Measurements from ENCODE around the gene FRMD4A.
A peak's percentile ranks its signal among the peaks of the same experiment; 100 is the strongest.

Gene FRMD4A

DNA sequence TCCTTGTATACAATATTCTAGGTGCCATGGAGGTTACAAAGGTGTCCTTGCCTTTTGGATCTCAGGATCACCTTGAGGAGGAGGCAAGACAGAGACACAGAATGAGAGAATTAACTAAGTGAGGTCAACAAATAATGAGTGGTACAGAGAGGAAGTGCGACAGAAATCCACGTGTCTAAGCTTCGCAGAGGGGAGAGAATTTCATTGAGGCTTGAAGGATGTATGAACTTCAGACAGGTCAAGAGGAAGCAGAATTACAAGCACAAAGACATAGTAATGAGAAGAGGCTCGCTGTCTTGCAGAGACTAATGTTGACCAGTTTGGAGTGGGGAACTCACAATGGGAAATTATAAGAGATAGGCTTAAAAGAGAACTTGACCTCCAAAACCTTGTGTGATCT, 308.7 kb downstream of the FRMD4A start:
- no peak for DNase-seq (ENCODE audit: low read depth in 2 of 2, low spot score in 1 of 2)

DNA sequence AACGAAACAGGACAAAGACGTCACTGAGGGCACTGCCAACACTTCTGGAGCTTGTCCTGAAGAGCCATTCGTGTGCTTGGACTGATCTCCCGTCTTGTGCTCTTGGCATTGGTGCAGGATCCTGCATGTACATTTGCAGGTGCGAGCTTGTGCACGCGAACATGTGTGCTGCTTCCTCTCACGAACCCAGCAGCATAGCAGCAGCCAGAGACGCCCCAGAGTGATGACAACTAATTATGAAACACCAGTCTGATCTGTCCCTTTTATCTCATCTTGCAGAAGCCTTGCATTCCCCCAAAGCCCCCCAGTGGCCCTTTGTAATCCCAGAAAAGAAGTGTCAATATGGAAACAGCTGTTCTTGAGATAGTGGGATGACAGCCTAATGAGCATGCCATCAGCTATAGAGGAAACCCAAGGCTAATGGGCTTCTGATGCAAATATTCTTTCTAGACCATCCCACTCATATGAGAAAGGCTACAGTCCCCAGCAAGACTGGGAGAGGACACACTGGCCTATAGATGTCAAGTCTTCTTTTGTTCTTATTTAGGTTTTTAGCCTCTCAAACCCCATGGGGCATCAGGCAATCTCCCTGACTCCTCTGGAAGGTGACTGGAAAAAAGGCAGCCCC, 310.6 kb downstream of the FRMD4A start:
- no peak for DNase-seq (ENCODE audit: low read depth in 2 of 2, low spot score in 1 of 2)

DNA sequence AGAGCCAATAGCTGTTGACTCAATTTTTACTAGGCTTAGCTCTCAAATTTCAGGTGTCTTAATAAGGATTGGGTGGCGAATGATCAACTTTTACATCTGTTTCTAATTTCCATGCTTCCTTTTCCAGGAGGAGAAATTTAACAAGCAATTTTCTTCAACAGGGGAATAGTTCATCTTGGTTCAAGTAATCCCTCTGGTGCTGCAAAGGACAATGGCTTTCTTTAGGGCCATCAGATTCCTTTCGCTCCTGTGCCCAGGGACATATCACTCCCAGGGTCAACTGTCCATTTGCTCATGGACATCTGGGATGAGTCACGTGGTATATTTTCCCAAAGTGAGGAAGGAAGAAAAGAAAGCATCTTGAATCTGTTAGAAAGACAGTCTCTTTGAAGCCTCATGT, 313.3 kb downstream of the FRMD4A start:
- DNase-seq (ENCODE audit: low read depth in 2 of 2, low spot score in 1 of 2), result no peak

DNA sequence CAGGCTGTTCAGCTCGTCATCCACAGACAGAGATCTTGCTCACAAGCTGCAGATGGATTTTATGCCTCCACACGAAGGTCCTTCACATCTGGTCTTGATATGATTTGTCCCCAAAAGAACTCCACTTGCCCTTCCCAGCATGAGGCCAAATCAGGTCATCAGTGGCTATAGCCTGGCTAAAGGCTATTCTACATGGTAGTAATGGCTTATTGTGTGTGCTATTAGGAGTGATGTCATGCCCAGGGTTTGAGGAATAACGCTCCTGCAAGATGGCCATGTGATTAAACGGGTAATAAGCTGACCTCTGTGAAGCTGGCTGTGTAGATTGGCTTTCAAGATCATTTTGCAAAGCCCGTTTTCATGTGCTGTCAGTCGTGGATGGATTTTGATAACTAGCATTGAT, 313.8 kb downstream of the FRMD4A start:
- no peak for DNase-seq (ENCODE audit: low read depth in 2 of 2, low spot score in 1 of 2)

DNA sequence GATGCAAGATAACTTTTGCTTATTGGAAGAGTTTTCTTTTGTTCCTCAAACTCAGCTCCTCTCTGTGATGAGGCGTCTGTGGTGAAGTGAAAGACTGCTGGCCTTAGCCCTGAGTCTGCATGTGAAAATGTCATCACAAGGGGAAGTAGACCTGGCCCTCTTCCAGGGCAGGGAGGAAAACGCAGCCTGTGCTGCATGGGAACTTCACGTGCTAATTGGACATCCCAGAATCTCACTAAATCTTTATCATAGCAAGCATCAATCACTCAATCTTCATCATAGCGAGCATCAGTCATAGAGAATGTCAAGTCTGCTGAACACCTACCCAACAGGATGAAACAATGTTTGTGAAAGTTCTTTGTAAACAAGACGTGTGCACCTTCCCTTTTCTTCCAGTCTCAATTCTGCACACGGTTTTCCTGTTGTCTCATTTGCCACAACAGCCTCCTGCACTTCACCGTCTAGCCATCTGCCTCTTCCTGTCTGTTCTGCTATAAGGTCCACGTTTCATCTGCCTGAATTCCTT, 314.6 kb downstream of the FRMD4A start:
- DNase-seq (ENCODE audit: low read depth in 2 of 2, low spot score in 1 of 2), result no peak

DNA sequence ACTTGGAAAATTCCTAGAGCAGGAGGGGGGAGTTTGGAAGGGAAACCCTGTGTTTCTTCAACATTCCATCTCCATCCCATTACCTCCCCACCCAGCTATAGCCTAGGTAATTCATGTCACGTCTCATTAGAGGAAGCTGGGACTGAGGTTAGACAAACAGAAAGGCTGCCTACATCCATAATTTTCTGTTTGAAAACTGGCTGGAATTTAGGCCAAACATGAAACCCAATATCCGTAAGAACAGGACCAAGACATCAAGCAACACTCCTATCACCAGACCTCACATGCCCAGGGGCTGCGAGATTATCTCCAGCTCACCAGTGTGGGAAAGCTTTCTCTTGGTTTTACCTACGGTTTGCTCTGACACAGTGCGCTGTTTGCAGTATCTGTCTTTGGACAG, 316.3 kb downstream of the FRMD4A start:
- DNase-seq (ENCODE audit: low read depth in 2 of 2, low spot score in 1 of 2), result no peak

DNA sequence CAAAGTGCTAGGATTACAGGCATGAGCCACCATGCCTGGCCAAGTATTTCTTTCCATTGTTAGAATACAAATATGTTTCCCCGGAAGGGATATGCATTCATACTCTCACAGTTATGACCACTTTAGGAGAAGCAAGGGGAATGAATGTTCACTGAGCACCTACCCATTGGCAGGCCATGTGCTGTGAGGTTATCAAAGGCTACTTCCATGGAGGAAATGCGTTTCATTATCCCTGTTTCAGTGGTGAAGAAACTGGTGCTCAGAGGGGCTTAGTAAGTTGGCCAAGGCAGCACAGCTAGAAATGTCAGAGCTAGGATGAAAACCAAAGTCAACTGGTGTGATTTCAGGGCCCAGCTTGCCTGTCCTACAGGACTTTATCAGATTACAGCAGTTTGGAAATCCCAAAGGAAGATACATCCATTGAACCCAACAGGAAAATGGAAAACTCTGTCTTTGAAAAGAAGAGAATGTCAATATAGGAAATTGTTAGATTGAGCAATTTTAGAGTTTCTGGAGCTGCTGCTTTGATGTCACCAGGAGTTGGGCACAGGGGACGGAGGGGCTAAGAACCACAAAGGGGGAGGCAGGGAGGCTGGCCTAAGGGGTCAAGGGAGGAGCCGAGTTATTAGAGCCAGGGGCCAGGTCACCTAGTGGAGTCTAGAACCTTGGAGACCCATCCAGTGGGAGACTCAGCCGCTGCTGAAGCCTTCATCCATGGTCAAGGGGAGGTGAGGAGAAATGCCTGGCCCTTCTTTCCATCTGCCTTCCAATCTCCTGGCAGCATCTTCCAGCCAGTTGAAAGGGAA, 319.8 kb downstream of the FRMD4A start:
- DNase-seq (ENCODE audit: low read depth in 2 of 2, low spot score in 1 of 2), result no peak

DNA sequence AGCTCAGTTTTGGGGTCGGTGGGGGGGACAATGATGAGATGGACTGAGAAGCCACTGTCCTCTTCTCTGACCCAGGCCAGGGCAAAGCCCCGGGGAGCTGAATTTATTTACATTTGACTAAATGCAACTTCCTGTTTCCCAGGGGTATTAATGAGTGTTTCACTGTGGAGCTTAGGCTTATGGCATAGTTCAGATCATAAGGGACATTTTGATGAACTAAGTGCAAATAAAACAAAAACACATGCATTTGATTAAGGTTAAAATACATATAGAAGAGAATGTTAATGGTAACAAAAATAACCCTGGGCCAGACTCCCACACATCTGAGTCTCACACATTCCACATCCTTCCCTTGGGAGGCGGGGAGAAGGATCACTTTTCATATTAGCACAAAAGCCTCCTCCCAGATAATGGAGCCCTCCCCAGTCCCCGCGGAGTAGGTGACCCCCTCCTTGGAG, 320.6 kb downstream of the FRMD4A start:
- no peak for DNase-seq (ENCODE audit: low read depth in 2 of 2, low spot score in 1 of 2)

DNA sequence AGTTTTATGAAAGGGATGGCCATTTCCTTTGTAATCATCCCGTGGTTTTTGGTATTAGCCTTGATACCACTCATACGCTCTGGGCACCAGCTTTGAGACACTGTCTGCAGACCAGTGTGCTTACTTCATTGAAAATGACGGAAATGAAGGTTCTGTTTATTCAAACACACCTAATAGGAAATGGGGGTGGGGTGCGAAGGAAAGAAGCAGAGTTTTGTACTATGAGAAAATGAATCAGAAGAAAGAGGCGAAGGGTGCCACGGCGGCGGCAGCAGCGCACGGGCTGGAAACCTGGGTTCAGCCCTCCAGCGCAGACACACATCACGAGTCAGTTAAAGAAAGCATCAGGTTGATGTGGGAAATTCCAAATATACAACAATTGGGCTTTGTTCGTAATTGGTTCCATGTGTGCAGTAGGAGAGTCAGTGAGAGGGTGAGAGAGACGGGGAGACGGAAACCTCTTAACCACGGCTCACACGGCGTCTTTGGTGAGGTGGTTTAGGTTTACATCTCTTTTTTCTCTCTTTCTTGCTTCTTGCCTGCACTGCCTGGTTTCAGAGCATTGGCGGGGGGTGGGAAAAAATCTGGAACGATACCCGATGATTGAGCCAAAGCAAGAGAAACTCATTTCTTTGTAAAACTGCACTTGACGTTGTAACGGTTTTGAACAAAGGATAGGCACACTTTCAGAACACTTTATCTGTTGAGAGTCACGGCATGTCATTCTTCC, 321.2 kb downstream of the FRMD4A start:
- peak; percentile 20 to 43 for DNase-seq (ENCODE audit: low read depth in 2 of 2, low spot score in 1 of 2)

DNA sequence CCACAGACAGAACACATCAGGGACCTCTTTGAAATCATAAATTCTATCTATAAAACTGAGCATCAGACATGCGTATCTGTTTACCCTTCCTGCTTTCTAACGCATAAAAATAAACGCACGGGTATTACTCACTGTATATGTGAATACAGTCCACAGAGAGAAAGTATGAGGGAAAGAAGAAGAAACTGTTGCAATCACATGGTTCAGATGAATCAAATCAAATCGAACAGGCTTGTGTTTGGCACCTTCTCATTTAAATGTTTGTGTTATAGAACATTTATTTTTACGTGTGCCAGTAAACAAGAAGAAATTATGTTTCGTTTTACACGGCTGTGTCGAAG, 322.0 kb downstream of the FRMD4A start:
- no peak for DNase-seq (ENCODE audit: low read depth in 2 of 2, low spot score in 1 of 2)

DNA sequence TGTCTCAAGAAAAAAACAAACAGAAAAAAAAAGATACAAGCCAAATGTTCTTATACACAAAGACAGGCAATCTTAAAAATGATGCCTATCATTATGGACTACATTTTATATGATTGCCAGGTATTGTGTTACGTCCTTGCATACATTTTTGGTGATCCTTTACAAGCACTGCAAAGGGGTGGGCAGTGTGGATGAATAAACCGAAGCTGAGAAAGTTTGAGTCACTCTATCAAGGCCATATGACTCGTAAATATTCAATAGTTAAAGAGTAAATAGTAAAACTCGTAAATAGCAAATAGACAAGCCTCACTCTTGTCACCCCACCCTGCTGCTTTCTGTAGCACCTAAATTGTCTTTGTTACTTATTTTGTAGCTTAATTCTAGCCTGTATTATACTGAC, 326.2 kb downstream of the FRMD4A start:
- no peak for DNase-seq (ENCODE audit: low read depth in 2 of 2, low spot score in 1 of 2)

DNA sequence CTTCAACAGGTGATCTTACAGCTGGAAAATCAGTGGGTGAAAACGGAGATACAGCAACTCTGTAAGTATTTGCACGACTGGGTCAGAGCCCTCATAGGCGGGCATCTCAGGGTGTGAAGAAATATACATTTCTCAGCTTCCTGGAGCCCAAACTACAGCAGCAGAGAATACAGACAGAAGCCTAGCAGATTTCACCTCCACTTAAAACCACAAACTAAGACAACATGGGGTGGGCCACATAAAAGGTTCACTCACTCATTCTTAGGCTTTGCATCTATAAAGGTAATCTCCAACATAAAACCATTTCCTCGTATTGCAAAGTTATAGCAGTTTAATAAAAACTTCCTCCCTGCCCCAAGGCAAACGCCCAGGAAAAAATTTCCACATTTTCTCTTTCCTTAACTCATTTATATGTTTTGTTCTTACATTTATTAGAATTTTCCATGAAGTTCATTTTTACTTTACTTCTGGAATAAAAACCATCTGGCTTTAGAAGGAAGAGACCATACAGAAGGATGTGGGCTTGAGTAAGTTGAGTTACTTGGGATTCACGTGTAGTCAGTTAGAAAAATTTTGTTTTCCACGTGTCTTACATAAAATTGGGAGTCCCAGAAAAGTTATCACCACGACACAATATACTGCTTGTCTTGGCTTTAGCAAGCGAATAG, 327.1 kb downstream of the FRMD4A start:
- no peak for DNase-seq (ENCODE audit: low read depth in 2 of 2, low spot score in 1 of 2)

DNA sequence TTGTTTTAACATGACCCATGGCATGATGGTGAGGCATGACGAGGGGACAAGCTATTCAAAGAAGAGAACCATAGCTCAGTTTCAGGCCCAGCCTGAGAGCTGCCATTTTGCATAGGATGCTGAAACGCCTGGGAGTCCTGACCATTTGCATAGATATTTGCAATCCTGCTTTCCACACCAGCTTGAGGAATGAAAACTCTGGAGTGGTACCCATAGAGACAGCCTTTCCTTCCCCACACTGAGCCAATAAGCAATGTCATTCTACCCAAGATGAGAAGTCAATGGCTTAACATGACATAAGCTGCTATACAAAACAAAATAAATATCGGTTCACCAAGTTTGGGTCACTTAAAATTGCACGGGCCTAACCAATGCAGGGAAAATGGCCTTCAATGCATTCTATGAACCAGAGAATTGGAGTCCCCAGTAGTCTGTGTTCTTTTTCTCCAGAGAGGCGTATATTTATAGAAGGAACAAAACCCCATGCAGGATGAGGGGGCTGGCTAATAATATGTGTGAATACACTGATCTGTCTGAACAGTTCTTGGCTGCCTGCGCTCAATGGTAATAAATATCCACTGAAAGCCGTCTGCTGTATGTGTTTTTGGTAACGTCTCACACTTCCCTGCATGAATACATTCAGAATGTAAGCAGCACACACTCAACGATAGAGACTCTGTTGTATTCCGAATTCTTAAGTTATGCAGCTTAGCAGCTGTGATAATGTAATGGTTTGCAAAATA, 329.3 kb downstream of the FRMD4A start:
- DNase-seq (ENCODE audit: low read depth in 2 of 2, low spot score in 1 of 2), result no peak

DNA sequence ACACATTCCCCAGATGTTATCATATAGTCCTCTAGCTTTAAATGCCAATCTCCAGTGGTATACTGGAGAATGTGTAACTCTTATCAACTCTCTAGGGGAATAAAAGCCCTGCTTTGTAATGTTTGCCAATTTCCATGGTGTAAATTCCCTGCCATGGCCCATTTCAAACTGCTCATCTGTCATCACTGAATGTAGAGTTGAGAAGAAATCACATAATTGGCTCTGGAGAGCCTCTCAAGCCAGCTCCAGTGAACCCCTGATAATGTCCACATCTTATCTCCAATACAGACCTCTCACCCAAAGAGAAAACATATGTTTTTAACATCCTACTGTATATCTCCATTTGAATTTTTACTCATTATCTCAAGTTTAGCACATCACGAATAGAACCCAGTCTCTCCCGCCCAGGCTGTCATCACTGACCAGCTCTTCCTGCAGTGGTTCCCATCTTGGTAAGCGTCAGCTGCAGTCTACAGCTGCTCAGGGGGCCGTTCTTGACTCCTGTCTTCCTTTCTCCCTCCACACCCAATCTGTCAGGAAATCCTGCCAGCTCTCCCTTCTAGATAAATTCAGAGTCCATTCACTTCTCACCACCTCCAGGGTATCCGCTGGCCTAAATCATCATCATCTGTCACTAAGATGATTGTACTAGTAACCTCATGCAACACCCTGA, 332.4 kb downstream of the FRMD4A start:
- no peak for DNase-seq (ENCODE audit: low read depth in 2 of 2, low spot score in 1 of 2)

DNA sequence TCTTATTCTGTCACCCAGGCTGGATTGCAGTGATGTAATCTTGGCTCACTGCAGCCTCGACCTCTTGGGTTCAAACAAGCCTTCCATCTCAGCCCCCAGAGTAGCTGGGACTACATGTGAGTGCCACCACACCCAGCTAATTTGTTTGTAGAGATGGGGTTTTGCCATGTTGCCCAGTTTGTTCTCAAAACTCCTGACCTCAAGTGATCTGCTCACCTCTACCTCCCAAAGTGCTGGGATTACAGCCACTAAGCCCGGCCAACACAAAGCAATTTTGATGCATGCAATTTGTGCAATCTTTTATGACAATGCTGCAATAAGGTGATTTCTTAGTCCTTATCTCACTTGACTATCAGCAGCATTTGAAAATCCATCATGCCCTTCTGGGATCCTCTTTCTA, 333.1 kb downstream of the FRMD4A start:
- DNase-seq (ENCODE audit: low read depth in 2 of 2, low spot score in 1 of 2), result no peak

DNA sequence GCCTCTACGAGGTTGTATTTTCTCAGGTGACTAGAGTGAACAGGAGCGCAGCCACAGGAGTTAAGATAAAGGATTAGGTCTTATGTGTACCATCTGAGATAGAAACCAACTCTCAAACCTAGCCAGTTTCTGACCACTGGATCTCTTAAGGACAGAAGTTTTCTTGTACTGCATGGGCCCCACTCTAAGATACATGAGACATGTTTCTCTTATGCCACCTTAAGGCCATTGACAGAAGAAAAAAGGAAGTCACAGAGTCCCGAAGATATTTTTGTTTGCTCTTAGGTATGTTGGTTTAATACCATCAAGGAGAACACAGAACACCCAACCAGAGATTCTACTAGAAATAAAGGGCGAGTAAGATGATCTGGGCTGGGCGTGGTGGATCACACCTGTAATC, 335.8 kb downstream of the FRMD4A start:
- no peak for DNase-seq (ENCODE audit: low read depth in 2 of 2, low spot score in 1 of 2)

DNA sequence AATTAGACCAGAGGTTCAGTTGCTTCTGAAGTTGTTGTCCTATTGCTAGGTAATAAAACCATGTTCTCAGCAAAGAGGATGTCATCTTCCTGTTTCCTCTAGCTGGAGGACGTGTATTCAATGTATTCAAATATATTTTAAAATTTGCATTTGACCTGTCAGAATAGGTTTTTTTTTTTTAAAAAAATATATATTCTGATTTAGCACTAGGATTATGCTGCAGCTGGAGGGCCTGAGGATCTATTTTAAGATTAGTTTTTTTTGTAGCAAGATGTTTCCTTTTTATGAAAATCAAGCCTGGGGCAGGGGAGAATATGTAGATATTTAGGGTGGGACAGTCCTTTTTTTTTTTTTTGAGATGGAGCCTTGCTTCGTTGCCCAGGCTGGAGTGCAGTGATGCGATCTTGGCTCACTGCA, 337.0 kb downstream of the FRMD4A start:
- DNase-seq (ENCODE audit: low read depth in 2 of 2, low spot score in 1 of 2), result no peak

DNA sequence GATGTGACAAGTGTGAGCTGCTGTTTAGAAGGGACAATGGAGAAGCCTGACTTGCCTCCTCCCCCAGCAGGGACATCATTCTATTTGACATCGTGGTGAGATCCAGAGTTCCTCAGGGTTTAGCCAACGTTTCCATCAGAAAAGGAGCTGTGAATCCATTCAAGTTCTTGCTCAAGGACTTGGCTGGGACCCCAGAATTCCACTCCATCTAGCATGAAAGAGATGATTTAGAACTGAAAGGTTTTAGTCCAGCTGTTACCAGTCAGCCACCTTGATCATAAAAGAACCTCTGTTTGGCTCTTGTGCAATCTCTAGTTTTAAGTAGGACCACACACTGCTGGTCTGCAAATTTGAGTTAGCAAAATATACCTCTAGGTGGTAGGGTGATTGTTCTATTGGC, 337.6 kb downstream of the FRMD4A start:
- no peak for DNase-seq (ENCODE audit: low read depth in 2 of 2, low spot score in 1 of 2)

DNA sequence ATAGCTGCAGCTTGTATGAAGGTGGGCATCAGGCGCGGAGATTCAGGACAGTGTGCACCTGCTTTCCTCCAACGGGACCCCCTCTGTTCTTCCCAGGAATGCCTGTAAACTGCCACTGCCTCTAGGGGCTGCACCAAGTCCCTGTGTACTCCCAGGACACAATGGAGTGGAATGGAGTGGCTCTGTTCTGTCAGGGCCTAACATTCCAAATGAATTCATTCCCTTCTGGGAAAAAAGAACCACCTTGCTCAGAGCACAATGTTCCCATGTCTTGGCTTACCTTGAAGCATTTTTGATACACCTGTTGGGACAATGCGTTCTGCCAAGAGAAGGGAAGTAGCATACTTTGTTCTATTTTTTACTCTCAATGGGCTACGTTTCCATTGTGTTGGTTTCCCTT, 339.4 kb downstream of the FRMD4A start:
- DNase-seq (ENCODE audit: low read depth in 2 of 2, low spot score in 1 of 2), result no peak

DNA sequence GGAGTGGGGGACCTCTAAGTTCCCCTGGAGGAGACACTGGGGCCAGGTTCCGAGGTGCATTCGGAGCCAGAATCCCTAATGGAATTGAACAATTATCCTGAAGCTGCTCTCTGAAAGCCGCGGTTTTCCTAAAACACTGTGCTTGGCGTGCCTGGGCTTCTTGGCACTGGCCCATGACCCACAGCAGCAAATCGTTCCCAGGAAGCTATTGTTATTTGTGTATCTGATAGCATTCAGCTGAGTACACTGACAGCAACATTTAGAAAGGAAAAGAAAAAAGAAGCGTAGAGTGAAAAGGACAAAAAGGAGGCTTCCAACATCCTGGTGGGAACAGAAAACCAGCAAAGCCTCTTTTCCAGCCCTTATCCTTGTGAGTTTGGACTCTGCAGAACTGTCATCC, 339.8 kb downstream of the FRMD4A start:
- DNase-seq (ENCODE audit: low read depth in 2 of 2, low spot score in 1 of 2), result no peak
